GM20000 (cell line): ENCODE measurements around the gene CNOT6.

Source experiments
- DNase-seq: peaks from one replicate; pipeline ENCODE4 v3.0.0; 2012; ENCODE audit warnings: low spot score
- TF ChIP-seq, protein P1 (sequence below): IDR thresholded peaks from 2 replicates; pipeline ENCODE4 v1.5.1; 2012; ENCODE audit warnings: mild to moderate bottlenecking, control low read depth; ENCODE audit errors: extremely low read depth, missing control alignments

The CNOT6 gene

DNA sequence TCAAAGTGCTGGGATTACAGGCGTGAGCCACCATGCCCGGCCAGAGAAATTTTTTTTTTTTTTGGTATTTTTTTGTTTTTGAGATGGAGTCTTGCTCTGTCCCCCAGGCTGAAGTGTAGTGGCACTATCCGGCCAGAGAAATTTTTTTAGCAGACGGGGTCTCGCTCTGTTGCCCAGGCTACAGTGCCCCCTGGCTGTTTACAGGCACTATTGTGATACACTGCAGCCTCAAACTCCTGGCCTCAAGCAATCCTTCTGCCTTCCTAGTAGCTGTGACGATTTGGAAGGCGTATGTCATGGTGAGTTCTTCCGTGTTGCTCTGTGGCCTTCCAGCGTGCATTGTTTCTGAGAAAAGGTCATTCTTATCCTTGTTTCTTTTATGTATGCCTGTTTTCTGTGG is 47.5 kb downstream of the CNOT6 start:
- no peak for DNase-seq
- TF ChIP-seq, protein P1, sequence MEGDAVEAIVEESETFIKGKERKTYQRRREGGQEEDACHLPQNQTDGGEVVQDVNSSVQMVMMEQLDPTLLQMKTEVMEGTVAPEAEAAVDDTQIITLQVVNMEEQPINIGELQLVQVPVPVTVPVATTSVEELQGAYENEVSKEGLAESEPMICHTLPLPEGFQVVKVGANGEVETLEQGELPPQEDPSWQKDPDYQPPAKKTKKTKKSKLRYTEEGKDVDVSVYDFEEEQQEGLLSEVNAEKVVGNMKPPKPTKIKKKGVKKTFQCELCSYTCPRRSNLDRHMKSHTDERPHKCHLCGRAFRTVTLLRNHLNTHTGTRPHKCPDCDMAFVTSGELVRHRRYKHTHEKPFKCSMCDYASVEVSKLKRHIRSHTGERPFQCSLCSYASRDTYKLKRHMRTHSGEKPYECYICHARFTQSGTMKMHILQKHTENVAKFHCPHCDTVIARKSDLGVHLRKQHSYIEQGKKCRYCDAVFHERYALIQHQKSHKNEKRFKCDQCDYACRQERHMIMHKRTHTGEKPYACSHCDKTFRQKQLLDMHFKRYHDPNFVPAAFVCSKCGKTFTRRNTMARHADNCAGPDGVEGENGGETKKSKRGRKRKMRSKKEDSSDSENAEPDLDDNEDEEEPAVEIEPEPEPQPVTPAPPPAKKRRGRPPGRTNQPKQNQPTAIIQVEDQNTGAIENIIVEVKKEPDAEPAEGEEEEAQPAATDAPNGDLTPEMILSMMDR = no peak

DNA sequence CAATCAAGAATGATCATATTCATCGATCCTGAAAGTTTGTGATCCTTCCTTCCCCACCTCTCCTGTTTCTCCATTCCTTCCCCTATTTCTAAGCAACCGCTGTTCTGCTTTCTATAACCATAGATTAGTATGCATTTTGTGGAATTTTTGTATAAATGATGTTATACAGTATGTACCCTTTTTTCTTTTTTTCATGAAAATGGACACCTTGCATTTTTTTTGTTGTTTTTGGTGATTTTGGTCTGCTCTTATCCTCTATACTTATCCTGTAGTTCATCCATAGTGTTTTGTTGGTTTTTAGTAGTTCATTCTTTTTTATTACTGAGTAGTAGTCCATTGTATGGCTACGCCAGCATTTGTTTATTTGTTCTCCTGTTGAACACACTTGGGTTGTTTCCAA is 51.1 kb downstream of the CNOT6 start:
- TF ChIP-seq, protein P1 = no peak

DNA sequence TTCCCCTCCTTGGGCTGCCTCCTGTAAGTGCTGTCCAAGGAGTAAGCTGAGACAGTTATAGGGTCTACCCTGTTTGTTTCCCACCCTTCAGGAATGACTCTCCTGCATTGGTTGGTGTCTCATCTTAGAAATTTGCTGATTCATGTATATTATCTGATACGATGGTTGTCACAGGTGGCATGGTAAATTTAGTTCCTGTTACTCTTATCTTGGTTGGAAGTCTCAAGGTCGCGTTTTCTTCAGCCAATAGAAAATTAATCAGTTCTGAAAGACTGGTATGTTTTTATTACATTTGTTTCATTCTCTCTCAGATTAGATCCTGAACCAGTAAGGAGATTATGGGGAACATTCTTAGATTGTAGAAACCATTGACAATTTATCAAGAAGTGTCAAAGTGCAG is 54.4 kb downstream of the CNOT6 start:
- TF ChIP-seq, protein P1 = no peak
- DNase-seq = no peak

More for the DNA sequence above, 51.1 kb downstream of the CNOT6 start:
- no peak for DNase-seq

DNA sequence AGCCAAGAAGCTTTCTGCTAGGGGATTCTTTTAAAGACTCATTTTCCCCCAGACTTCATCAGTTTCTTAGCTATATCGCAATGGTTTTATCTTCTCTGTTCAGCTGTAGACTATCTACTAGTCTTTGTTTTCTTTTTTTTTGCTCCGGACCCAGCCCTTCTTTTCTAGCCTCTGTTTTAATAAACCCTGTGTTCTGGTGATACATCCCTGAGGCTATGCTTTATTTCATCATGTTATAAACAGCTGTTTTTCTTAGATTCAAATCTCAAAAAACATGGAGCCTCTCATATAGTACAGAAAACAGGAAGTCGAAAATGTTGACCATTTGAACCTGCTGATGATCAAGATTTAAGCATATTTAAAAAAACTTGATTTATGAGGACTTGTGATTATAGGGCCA is 59.4 kb downstream of the CNOT6 start:
- TF ChIP-seq, protein P1 = no peak

DNA sequence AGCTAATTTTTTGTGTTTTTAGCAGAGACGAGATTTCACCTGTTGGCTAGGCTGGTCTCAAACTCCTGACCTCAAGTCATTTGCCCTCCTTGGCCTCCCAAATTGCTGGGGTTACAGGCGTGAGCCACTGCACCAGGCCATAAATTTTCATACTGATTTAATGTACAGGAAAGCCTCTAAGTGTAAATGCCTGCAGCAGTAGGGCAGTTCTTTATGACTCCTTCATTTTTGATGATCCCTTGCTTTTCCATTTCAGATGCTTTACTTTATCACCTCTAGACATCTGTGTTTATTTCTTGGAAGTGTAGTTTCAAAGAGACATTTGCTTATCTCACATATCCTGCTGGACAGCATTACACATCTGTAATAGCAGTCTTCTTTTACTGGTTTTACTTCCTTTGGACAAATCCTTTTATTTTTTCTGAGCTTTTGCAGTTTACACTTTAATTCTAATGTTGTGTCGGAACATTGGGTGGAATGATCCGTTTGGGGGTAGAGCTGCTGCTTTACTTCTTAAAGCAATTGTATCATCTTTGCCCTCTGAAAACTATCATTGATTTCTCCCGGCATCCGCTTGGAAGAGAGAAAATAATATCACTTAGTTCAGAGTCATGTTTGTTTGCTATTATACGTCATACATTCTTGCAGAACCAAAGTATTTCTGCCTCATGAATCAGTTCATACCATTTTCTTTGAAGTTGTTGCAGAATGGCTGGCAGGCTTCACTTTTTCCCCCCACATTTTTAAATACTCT is 61.2 kb downstream of the CNOT6 start:
- no peak for DNase-seq
- TF ChIP-seq, protein P1 = no peak

More for the DNA sequence above, 59.4 kb downstream of the CNOT6 start:
- no peak for DNase-seq

DNA sequence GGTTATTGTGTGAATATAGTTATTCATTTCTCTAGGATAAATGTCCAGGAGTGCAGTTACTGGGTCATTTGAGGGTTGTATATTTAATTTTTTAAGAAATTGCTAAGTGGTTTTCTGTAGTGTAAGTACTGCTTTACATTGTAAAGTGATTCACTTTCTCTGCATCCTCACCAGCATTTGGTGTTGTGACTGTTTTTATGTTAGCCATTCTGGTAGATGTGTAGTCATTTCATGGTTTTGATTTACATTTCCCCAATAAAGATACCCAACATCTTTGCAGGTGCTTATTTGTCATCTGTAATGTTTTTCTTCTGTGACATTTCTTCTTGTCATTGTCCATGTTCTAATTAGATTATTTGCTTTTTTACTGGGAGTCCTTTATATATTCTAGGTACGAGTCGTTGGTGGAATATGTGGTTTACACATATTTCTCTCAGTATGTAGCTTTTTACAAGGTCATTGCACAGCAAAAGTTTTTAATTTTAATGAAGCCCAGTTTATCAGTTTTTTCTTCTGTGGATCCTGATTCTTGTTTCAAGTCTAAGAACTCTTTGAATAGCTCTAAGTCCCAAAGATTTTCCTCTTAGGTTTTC is 63.1 kb downstream of the CNOT6 start:
- DNase-seq = no peak
- TF ChIP-seq, protein P1 = no peak

DNA sequence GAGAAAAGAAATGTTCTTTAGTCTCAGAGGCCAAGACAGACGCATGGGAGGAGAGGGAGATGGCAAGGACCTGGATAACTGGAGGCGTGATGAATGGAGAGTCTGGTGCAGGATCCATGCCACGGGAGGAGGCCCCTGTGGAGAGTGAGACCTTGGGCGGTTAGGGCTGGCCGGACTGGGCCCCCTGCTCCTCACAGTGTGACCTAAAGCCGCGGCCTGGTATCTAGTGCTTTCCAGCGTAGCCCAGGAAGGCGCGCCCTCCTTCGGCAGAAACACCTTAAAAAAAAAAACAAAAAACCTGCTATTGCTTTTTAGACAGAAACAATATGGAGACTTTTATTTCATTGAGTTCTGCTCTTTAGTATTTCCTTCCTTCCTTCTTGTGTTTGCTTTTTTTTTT is 64.1 kb downstream of the CNOT6 start:
- no peak for DNase-seq
- TF ChIP-seq, protein P1 = no peak
